Sigmoid colon (tissue), 3 donors: Measurements from ENCODE around the gene OR1D5.

Experiments used
- POLR2A ChIP-seq, 2 donors: fragments of 450-650 bp; IDR thresholded peaks; one replicate each; pipeline ENCODE4 v1.6.1; 2016; ENCODE audit warnings: antibody characterized with exemption in 2 of 2, mild to moderate bottlenecking in 2 of 2, moderate library complexity in 2 of 2
- TF ChIP-seq, protein P1 (sequence below), 4 experiments: fragments of 450-650 bp in 3 of 4; fragments of 200-600 bp in 1 of 4; IDR thresholded peaks; one replicate each; pipeline ENCODE4 v1.5.1; 2016 to 2019; ENCODE audit warnings: antibody characterized with exemption in 4 of 4, mild to moderate bottlenecking in 3 of 4, moderate library complexity in 2 of 4

DNA sequence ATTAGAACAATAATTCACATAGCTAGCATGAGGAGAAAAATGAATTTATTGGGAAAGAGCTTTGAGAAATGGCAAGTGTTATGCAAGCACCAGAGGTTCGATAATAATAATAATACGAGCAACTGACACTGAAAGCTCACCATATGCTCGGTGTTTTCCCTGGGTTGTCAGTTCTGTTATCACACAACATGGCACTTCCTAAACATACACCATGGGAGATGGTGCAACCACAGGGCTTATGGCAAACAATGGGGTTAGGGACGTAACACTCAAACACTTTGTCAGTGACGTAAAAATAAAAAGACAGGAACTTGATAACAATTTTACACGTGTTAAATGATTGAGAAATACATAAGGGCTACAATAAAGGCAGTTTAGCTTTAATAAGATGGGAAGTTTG lies 23.7 kb downstream of the OR1D5 start:
- TF ChIP-seq, protein P1, sequence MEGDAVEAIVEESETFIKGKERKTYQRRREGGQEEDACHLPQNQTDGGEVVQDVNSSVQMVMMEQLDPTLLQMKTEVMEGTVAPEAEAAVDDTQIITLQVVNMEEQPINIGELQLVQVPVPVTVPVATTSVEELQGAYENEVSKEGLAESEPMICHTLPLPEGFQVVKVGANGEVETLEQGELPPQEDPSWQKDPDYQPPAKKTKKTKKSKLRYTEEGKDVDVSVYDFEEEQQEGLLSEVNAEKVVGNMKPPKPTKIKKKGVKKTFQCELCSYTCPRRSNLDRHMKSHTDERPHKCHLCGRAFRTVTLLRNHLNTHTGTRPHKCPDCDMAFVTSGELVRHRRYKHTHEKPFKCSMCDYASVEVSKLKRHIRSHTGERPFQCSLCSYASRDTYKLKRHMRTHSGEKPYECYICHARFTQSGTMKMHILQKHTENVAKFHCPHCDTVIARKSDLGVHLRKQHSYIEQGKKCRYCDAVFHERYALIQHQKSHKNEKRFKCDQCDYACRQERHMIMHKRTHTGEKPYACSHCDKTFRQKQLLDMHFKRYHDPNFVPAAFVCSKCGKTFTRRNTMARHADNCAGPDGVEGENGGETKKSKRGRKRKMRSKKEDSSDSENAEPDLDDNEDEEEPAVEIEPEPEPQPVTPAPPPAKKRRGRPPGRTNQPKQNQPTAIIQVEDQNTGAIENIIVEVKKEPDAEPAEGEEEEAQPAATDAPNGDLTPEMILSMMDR (IDR thresholded peaks at IDR 0.05): no peak
- TF ChIP-seq POLR2A (IDR thresholded peaks at IDR 0.05): no peak
